ENCODE measurements around the gene SNX22.

SNX22 gene

GRCh38 chr15:64157599-64158125 is 6.1 kb downstream of the SNX22 start:
- no peak for DNase-seq

- DNase-seq, result no peak
These were observed 7.0 kb downstream of the SNX22 start for GRCh38 chr15:64158363-64159134.

- DNase-seq, result no peak
These were observed 10.4 kb downstream of the SNX22 start for GRCh38 chr15:64161688-64162477.

GRCh38 chr15:64162478-64162868 is 10.9 kb downstream of the SNX22 start:
- DNase-seq, result no peak

GRCh38 chr15:64162869-64163658 is 11.5 kb downstream of the SNX22 start, which contains the start of gene PPIB:
PPIB (minus strand) TSS chr15:64163022; CDS start chr15:64162986, 36 bp downstream.
- DNase-seq, result peak; percentile 98

- DNase-seq, result no peak
These were observed 12.3 kb downstream of the SNX22 start for GRCh38 chr15:64163659-64164362.

- no peak for DNase-seq
These were observed 12.9 kb downstream of the SNX22 start for GRCh38 chr15:64164436-64164835.

- DNase-seq, result no peak
These were observed 14.8 kb downstream of the SNX22 start for GRCh38 chr15:64166102-64166890.

- DNase-seq, result no peak
These were observed 28.8 kb downstream of the SNX22 start for GRCh38 chr15:64180235-64180824.

- no peak for DNase-seq
These were observed 31.4 kb downstream of the SNX22 start for GRCh38 chr15:64182859-64183370.

- no peak for DNase-seq
These were observed 33.8 kb downstream of the SNX22 start for GRCh38 chr15:64185146-64185911.

- no peak for DNase-seq
These were observed 36.1 kb downstream of the SNX22 start for GRCh38 chr15:64187396-64188191.

- DNase-seq, result no peak
These were observed 40.7 kb downstream of the SNX22 start for GRCh38 chr15:64191971-64192830.

GRCh38 chr15:64193971-64194370 is 42.4 kb downstream of the SNX22 start:
- DNase-seq, result no peak

GRCh38 chr15:64197425-64197824 is 45.9 kb downstream of the SNX22 start:
- DNase-seq, result no peak

- DNase-seq, result no peak
These were observed 53.7 kb downstream of the SNX22 start for GRCh38 chr15:64205202-64205601.
